Measurements from ENCODE around the gene FCGR3A.
"Not testable (repeated sequence)": the region's sequence is repeated elsewhere in the genome, so short reads cannot be mapped to it uniquely, and the experiment has no call there.

The FCGR3A gene

DNA sequence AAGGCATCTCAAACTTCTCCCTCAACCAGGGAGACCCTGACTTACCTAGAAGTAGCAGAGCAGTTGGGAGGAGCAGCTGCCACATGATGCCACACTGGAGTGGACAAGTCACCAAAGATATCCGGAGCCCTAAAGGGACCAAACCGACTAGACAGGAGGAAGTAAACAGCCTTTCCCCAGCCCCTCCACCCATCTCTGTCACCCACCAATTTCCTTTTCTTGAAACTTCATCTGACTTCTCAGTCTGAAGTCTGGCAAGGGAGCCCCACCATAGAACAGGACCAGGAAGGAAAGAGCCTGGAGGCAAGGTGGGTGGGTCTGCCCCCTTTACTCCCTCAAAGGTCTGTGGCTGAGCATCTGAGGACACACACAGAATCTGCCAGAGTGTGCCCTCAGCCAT is at the start of gene FCGR3A:
Gene FCGR3A, minus strand, starts transcription at position 167 of the 400 bp plus-strand sequence. Its CDS starts 82 bp downstream, at position 85.
- no peak for DNase-seq

DNA sequence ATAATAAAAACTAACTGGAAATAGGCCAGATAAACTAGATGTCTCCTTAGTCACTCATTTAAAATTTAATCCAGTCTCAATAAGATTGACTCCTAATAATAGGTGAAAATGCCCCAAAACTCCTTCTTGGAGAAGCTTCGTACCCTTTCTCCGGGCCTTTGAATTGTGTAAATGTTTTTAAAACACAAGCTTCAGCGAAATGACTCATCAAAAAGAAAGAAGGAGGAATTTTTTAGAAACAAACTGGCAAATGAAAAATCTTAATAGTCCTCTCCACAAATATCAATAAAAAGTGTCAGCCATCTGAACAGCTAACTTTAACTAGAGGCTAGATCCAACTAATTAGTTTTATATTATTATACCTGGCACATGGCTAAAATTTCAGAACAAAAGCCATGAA is 47.5 kb upstream of the FCGR3A start:
- DNase-seq: not testable (repeated sequence)

DNA sequence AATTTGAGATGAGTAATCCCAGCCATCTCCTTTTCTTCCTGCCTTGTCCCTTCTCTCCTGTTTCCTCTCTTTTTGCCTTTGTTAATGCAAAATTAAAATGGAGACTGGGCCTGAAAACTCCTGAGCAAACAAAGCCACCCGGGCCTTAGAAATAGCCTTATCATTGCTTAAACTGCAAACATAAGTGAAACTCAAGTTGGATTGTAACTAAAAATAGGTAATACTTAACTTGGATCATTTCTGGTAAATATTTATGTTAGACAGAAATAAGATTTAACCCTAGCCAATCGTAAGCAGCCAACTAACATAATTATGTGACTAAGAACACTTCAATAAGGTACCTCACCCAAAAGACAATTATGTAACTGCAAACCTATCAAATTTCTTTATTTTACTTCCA is 46.0 kb upstream of the FCGR3A start:
- DNase-seq: not testable (repeated sequence)

DNA sequence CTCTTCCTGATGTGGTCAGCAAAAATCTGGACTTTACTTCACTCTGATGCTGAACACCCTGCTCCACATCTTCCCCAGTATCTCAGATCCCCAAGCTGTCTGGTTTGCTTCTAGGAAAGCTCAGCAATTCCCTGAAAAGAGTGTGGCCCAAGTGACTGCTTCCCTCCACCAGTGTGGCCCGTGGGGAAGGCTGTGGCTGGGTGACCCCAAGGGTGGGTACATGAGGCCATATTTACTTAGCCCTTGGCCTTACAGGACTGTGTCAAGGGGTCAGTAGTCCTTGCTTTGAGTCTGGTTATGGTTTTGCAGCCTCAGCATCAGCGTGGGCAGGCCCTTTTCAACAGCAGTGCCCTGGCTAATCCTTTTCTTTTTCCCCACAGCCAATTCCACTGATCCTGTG is 45.6 kb upstream of the FCGR3A start:
- DNase-seq: not testable (repeated sequence)

DNA sequence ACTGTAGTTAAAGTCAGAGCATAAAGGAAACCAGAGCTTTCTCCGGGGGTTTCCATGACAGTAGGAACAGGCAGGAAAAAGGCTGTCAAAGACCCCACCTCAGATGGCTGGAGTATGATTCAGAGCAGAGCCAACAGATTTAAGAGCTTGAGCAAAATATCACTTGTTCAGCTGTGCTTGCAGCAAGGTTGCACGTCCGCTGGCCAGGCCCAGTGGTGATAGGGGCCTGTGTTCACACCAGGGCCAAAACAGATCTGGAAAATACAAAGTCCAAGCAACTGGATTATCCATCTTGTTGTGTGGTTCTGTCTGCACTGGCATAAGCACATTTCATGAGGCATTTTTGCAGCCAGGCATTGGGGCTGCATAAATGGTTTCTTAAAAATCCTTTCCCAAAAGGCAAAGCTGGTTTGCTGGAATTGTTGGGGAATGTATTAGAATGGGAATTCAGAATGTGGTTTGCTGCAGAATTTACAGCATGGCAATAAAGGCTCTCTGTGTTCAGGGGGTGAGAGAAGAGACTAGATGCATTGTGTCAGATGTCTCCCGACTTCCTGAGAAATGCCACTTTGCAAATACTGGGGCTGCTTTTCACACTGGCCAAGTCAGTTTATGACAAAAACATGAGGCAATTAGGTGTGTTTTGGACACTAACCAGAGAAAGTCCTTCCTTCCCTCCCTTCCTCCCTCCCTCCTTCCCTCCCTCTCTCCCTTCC is 44.8 kb upstream of the FCGR3A start:
- DNase-seq: not testable (repeated sequence)

DNA sequence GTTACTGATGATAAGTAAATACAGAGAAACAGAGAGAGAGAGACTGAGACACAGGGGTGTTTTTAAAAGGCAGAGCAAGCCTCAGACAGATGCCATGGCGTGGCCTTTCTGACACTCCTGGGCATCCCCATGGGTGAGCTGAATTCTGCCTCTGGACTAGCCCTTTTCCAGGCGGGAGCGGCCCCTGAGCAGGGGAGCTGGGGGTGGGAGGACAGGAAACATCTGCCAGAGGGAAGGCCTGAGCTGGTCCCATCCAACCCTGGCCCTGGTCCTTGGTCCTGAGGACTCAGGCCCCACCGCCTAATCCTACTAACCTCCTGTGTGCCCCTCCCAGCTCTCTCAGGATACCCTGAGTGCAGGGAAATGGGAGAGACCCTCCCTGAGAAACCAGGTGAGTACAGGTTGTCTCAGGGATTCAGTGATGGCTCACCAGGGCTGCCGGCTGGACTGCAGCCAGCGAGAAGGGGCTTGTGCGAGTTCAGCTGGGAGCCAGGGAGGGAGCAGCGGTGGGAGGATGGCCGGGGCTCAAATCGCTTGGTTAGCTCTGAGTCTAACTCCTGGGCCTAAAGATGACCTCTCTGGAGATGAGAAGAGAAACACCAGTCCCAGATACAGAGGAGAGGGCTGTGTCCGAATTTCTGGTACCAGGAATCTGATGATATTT is 43.6 kb upstream of the FCGR3A start:
- DNase-seq: not testable (repeated sequence)

DNA sequence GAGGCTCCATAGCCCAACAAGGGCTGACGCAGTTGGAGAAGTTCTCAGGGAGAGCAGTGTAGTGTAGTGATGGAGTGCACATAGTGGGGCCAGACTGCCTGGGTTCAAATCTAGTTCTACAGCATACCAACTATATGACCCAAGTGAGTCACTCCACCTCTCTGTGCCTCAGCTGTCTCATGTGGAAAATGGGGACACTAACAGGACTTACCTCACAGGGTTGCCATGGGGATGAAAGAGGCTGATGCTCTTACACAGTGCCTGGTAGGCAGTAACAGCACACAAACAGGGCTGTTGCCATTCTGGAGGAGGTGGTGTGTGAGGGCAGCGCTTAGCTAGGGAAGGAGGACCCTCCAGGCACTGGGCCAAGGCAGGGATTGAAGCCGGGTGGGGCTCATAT is 43.0 kb upstream of the FCGR3A start:
- DNase-seq: not testable (repeated sequence)

DNA sequence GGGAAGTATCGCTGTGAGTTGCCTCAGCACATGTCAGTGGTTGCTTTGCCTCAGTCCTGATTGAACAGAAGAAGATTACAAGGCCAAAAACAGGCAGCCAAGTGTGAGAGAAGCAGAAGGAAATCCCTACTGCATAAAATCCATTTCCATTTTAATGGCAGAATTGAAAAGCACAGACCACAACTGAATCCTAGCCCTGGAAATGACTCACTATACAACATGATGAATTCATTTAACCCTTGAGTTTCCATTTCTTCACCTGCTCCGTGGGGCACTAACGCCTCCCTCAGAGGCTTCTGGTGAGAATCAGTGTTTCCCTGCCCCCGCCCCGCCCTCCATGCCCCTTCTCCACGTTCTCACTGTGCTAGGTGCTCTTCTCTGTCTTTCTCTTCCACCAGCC is 40.3 kb upstream of the FCGR3A start:
- DNase-seq: not testable (repeated sequence)

DNA sequence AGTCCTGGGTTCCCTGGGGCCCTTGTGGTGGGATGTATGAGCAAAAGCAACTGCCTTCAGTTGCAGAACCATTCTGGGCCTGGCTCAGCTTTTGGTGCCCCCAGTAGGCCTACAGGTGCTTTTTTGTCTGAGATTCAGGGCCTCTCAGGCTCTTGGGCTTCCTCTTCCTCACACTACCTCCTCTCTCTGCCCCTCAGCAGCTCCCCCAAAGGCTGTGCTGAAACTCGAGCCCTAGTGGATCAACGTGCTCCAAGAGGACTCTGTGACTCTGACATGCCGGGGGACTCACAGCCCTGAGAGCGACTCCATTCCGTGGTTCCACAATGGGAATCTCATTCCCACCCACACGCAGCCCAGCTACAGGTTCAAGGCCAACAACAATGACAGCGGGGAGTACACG is 39.7 kb upstream of the FCGR3A start:
- not testable (repeated sequence) for DNase-seq

DNA sequence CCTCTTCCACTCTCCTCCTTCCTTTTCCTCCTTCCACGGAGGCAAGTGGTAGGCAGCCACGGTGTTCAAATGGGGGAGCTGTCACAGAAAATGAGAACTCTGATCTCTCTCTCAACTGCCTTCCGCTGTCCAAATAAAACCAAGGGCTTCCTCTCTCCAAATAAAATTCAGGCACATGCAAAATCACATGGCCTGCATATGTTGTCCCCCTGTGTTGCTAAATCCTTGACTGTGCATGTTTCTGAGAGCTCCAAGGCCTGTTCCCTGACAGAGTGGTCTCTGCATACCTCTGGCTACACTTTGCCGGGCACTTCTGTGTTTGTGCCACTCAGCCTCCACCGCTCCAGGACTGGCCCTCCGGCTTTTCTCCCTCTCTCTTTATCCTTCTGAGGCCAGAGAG is 39.0 kb upstream of the FCGR3A start:
- DNase-seq: not testable (repeated sequence)

DNA sequence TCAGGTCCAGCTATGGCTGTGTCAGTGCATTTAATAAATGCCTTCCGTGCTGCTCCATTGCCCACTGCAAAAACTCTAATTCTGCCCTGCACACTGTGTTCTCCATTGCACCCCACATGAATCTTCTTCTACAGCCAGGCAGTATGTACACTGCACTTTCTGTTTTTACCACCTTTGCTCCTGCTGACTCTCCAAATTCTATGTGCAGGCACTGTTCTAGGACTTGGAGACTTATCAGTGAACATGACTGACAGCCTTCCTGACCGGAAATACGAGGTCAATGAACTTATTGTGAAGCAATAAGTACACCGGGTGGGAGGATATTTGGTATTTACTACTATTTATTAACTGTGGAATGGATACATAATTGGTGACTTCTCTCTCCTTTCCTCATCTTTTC is 33.3 kb upstream of the FCGR3A start:
- DNase-seq: not testable (repeated sequence)

DNA sequence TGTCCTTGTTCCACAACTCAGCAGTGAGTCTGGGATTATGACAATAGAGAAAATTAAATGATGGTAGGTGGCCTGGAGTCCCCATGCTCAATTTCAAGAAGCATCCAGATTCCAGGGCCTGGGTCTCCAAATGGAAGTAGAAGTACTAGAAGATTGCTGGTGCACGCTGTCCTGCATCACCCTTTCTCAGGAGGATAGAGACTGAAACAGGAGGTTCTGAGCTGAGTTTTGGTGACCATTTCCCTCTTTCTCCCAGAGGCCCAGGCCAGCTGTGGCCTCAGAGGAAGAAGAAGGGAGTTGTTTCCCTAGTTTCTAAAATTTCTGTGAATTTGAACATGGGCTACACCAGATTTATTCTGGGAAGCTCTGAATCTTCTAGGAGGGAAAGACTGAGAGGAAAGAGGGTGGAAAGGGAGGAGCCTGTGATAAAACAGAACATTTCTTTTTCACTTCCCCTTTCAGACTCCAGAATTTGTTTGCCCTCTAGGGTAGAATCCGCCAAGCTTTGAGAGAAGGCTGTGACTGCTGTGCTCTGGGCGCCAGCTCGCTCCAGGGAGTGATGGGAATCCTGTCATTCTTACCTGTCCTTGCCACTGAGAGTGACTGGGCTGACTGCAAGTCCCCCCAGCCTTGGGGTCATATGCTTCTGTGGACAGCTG is 31.4 kb upstream of the FCGR3A start:
- DNase-seq: not testable (repeated sequence)

DNA sequence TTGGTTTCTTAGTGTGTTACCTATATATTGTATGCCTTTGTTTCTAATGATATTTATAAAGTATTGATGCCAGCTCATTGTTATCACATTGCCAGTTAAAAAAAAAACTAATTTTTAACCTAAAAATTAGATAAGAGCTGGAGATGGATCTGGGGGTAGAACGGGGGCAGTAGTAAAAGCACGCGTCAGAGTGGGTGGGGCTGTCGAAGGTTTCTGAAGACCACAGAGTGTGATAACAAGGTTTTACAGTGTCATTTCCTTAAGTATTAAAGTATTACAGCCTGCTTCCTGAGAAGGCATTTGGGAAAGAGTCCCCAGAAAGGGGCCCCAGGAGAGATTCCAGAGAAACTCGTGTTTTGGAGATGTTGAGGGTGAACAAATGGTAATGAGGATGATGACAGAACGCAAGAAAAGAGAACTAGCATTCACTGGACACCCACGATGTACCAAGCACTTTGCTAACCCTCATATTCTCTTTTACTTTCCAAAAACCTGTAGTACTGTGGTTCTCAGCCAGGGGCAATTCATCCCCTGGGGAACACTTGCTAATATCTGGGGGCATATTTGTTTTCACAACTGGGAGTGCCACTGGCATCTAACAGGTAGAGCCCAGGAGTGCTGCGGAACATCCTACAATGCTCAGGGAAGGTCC is 30.4 kb upstream of the FCGR3A start:
- not testable (repeated sequence) for DNase-seq

DNA sequence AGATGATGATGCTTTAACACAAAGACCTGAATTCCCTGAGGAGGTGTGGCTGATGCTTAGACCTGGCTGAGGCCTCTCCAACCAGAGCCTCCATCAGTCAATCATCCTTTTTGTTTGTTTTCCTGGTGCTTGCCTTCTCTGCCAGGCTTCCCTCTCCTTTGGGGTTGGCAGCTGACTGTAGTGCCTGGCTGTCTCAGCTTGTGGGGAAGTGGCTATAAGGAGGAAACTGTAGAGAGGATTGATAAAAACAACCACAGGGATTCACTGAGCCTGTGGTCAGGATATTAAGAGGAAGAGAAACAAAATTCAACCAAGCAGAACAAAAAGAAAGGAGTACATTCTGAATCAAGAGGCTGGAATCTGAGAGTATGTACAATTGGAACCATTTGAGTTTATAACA is 27.1 kb upstream of the FCGR3A start:
- DNase-seq: not testable (repeated sequence)

DNA sequence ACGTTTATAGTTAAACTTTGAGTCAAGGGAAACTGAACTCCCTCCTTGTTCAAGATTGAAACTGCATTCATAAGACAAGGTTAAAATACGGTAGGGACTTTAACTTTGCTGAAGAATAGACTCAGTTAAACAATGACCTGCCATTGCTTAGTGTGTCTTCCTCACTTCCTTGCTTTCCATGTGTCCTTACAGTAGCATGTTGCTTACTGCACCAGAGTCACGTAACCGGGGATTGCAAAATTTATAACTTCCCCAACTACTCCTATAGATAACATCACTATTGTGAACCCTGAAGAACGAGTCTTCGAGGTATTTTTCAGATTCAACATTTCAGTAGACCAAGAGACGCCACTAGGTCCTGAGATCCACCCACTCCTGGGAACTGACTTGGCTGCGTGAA is 22.1 kb upstream of the FCGR3A start:
- not testable (repeated sequence) for DNase-seq

DNA sequence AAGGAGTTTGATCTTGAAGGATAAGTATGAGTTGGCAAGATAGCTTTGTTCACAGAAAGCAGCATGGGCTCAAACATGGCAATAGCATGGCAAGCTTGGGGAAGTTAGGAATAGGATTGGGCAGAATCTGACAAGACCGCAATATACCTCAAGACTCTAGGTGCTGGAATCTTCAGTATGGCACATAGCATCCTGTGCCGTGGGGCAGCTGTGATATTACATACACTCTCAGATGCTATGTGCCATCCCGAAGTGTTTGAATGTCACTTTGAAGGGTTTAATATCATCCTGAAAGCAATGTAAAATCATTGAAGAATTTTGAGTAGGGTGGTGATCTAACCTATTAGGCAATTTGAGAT is 17.0 kb upstream of the FCGR3A start:
- DNase-seq: not testable (repeated sequence)

DNA sequence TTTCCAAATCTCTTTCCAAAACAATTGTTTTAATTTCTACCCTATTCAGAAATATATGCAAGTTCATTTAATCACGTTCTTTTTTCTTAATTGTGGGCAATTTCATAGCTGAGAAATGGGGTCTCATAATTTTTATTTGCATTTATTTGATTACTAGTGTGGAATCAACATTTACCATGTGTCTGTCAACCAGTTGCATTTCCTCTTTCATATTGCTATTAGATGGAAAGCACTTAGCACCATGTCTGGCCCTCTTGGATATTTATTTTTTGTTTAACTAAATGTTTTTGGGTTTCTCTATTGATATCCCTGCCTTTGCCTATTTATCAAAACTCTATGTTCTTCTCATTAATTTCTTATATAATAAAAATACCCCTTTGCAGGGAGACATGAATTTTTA is 13.9 kb upstream of the FCGR3A start:
- DNase-seq: not testable (repeated sequence)

DNA sequence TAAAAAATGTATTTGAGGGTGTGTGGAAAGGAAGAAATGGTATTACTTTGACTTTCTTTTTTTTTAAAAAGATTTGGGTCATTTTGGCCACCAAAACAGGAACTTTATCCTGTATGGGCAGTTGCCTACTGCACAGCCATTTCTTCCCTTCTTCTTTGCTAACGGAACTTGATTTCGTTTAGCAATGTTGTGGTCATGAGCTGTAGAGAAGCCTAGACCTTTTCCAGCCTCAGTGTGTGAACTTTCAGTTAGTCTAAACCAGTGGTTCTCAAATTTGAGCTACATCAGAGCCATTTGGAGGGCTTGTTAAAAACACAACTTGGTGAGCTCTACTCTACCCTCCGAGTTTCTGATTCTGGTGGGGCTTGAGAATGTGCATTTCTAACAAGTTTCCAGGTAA is 12.8 kb upstream of the FCGR3A start:
- not testable (repeated sequence) for DNase-seq

DNA sequence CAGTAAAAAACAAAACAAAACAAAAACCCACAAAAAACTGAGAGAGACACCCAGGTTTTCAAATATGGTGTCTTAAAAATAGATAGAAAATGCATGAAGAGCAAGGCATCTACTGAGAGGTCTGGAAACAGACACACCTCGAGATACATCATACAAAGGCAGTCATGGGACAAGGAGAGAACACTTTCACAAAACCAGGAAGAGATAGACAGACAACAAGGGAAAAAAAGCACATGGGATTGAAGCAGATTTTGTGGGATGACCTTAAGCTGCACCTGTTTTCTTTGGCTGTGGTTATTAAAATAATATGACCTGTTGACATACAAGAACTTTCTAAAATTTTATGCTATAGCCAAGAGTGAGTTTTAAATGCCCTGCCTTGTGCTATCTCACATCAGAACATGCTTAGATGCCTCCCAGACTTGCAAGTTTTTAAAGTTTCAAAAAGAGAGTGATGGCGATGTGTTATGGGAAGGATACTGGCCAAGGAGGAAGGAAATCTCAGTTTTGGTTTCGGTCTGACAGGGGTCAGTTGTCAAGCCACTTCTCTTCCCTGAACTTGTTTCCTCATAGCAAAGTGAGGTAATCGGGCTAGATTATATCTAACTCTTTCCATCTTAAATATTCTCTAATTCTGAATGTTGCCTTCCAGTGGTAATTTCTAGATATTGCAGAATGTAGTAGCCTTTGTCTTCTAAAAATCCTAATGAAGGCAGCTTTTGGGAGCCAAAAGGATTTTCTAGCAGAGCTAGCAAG is 11.5 kb upstream of the FCGR3A start:
- peak; percentile 79 for DNase-seq

DNA sequence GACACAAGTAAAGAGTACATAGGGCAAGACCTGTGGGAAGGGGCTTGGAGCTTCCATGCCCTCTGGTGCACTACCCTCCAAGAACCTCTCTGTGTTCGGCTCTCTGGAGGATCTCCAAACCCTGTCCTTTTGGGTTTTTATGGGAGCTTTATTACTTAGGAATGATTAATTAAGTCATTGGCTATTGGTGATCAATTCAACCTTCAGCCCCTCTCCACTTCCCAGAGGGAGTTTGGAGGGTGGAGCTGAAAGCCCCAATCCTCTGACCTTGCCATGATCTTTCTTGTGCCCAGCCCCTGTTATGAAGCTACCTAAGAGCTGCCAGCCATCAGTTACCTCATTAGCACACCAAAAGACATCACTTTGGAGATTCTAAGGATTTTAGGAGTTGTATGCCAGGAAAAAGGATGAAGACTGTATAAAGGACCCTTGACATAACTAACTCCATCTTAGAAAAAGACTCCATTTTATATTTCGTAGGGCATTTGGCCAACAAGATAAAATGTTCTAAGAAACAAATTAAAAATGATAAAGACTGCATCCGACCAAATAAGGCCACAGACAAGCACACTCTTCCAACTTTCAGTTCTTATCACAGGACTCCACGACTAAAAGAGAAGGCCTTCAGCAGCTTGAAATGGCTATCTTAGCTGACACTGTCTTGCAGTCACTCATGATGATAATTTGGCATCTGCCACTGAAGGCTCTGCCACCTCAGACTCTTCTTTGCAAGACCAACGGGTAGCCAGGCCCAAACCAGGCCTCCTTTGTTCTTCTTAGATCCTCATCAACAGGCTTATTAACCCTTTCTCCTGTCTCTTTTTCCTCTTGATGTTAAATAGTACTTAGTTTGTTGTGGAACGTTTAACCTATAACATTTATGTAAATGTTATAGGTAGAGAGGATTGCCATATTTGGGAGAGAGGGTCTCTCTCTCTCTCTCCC is 8.2 kb upstream of the FCGR3A start:
- peak; percentile 98 for DNase-seq

DNA sequence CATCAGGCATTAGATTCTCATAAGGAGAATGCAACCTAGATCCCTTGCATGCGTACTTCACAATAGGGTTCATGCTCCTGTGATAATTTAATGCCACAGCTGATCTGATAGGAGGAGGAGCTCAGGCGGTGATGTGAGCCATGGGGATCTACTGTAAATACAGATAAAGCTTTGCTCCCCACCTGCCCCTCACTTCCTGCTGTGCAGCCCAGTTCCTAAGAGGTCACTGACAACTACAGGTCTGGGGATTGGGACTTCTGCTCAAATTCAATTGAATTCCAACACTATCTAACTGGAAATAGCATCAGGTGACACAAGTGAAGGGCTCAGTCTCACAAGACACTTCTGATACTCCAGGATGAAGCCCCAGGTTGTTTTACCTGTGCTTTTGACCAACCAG is 7.4 kb upstream of the FCGR3A start:
- DNase-seq: peak; percentile 57

DNA sequence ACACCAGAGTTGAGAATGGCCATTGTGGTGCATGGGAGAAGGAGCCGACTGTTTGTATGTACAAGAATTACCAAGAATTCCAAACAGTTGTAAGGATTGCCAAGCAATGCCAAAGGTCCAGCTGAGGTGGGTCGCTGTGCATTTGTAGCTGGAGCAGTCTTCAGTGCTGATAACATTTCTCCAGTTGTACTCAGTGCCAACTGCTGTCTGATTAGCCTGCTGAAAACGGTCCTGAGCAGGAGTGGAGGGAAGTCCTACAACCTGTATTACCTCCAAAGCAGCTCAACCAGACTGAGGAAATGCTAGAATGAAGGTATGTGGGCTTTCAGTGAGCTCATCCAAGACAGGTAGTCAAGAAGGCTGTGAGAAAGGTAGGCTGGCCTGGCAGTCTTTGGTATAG is 6.5 kb upstream of the FCGR3A start:
- peak; percentile 81 for DNase-seq

Data from hematopoietic multipotent progenitor cell treated with erythropoietin and hydrocortisone succinate and interleukin-3 and kit ligand, for 8 days (in vitro differentiated cells).